Caki2 (cell line): Measurements from ENCODE around the gene EFCAB6. TPM values are rescaled to one million over a fixed set of nuclear protein-coding genes. Genes with fewer than 3 reads are reported as not detected.

ENCODE experiments used
- DNase-seq: peaks from one replicate; pipeline ENCODE4 v3.0.0-alpha.2; 2015; ENCODE audit warnings: low read depth
- in situ Hi-C: cut with HindIII; loops from 2 replicates; pipeline ENCODE4 v1.10.0; 2016; ENCODE audit warnings: low sequenced_read_pairs, low pct_unique_long_range_greater_than_20kb, mixed read lengths
- total RNA-seq: library from RNA; depleted of rRNA; stranded (reverse); fragments of >200 nt; shearing (Covaris generic); gene quantifications from 2 replicates; pipeline ENCODE4 v1.2.3, GENCODE V29; 2014; ENCODE audit warnings: low replicate concordance; rRNA removed

EFCAB6 gene
- 0.98 and 3.9 TPM in 2 replicates for total RNA-seq

- in situ Hi-C loops: no loop called here
These were observed at the start of gene EFCAB6 for GRCh38 chr22:43812149-43812842. Gene EFCAB6 (minus strand): TSS chr22:43812305. CDS start chr22:43782318, 29,987 bp downstream.

GRCh38 chr22:43861529-43861928 is 49.4 kb upstream of the EFCAB6 start:
- in situ Hi-C loops: no loop called here
- no peak for DNase-seq

More at GRCh38 chr22:43812149-43812842, at the start of gene EFCAB6:
- peak; percentile 91 for DNase-seq

- in situ Hi-C loops: no loop called here
- no peak for DNase-seq
These were observed 48.7 kb upstream of the EFCAB6 start for GRCh38 chr22:43860831-43861230.

- in situ Hi-C loops: no loop called here
- no peak for DNase-seq
These were observed 48.0 kb upstream of the EFCAB6 start for GRCh38 chr22:43860126-43860525.

GRCh38 chr22:43859621-43860020 is 47.5 kb upstream of the EFCAB6 start:
- in situ Hi-C loops: no loop called here
- no peak for DNase-seq

- no peak for DNase-seq
- in situ Hi-C loops: no loop called here
These were observed 47.1 kb upstream of the EFCAB6 start for GRCh38 chr22:43859176-43859575.

GRCh38 chr22:43858156-43858895 is 46.2 kb upstream of the EFCAB6 start:
- in situ Hi-C loops: no loop called here

GRCh38 chr22:43857367-43857766 is 45.3 kb upstream of the EFCAB6 start:
- DNase-seq: no peak
- in situ Hi-C loops: no loop called here

More at GRCh38 chr22:43858156-43858895, 46.2 kb upstream of the EFCAB6 start:
- no peak for DNase-seq

GRCh38 chr22:43855431-43855830 is 43.3 kb upstream of the EFCAB6 start:
- DNase-seq: no peak
- in situ Hi-C loops: no loop called here

GRCh38 chr22:43854786-43855271 is 42.7 kb upstream of the EFCAB6 start:
- in situ Hi-C loops: no loop called here

GRCh38 chr22:43854121-43854785 is 42.1 kb upstream of the EFCAB6 start:
- in situ Hi-C loops: no loop called here

More at GRCh38 chr22:43854786-43855271, 42.7 kb upstream of the EFCAB6 start:
- no peak for DNase-seq

GRCh38 chr22:43853328-43853931 is 41.3 kb upstream of the EFCAB6 start:
- DNase-seq: no peak
- in situ Hi-C loops: no loop called here

More at GRCh38 chr22:43854121-43854785, 42.1 kb upstream of the EFCAB6 start:
- no peak for DNase-seq

GRCh38 chr22:43852573-43853327 is 40.6 kb upstream of the EFCAB6 start:
- in situ Hi-C loops: no loop called here
- no peak for DNase-seq

- no peak for DNase-seq
- in situ Hi-C loops: no loop called here
These were observed 39.8 kb upstream of the EFCAB6 start for GRCh38 chr22:43851979-43852307.

GRCh38 chr22:43851058-43851978 is 39.2 kb upstream of the EFCAB6 start:
- in situ Hi-C loops: no loop called here

GRCh38 chr22:43850529-43850928 is 38.4 kb upstream of the EFCAB6 start:
- in situ Hi-C loops: no loop called here
- DNase-seq: no peak

More at GRCh38 chr22:43851058-43851978, 39.2 kb upstream of the EFCAB6 start:
- DNase-seq: no peak

- in situ Hi-C loops: no loop called here
These were observed 37.6 kb upstream of the EFCAB6 start for GRCh38 chr22:43849731-43850130.

More at GRCh38 chr22:43849731-43850130, 37.6 kb upstream of the EFCAB6 start:
- DNase-seq: no peak
